ENCODE data around the gene SERPINH1. TPM values are rescaled to one million over a fixed set of nuclear protein-coding genes. Genes with fewer than 3 reads are reported as not detected.

SERPINH1 gene
- total RNA-seq, 1 donor from 2014 or later = 1,357 TPM

- DNase-seq (ENCODE audit: low spot score) = peak; percentile 64
These were observed 29.6 kb upstream of the SERPINH1 start for GRCh38 chr11:75532200-75533048.

GRCh38 chr11:75533896-75534258 is 28.2 kb upstream of the SERPINH1 start:
- no peak for DNase-seq (ENCODE audit: low spot score)

- DNase-seq (ENCODE audit: low spot score) = peak; percentile 27
These were observed 27.6 kb upstream of the SERPINH1 start for GRCh38 chr11:75534259-75535069.

- DNase-seq (ENCODE audit: low spot score) = no peak
These were observed 27.0 kb upstream of the SERPINH1 start for GRCh38 chr11:75535071-75535470.

- no peak for DNase-seq (ENCODE audit: low spot score)
These were observed 25.0 kb upstream of the SERPINH1 start for GRCh38 chr11:75536786-75537641.

- DNase-seq (ENCODE audit: low spot score) = no peak
These were observed 24.3 kb upstream of the SERPINH1 start for GRCh38 chr11:75537740-75538139.

- no peak for DNase-seq (ENCODE audit: low spot score)
These were observed 23.7 kb upstream of the SERPINH1 start for GRCh38 chr11:75538150-75538942.

- peak; percentile 63 for DNase-seq (ENCODE audit: low spot score)
These were observed 22.4 kb upstream of the SERPINH1 start for GRCh38 chr11:75539459-75540334.

- DNase-seq (ENCODE audit: low spot score) = no peak
These were observed 20.6 kb upstream of the SERPINH1 start for GRCh38 chr11:75541193-75542087.

GRCh38 chr11:75542088-75542438 is 20.0 kb upstream of the SERPINH1 start:
- no peak for DNase-seq (ENCODE audit: low spot score)

- no peak for DNase-seq (ENCODE audit: low spot score)
These were observed 18.2 kb upstream of the SERPINH1 start for GRCh38 chr11:75543806-75544205.

GRCh38 chr11:75547177-75547576 is 14.9 kb upstream of the SERPINH1 start:
- DNase-seq (ENCODE audit: low spot score) = no peak

GRCh38 chr11:75547617-75548058 is 14.4 kb upstream of the SERPINH1 start:
- DNase-seq (ENCODE audit: low spot score) = peak; percentile 79

- DNase-seq (ENCODE audit: low spot score) = no peak
These were observed 13.3 kb upstream of the SERPINH1 start for GRCh38 chr11:75548595-75549272.

- no peak for DNase-seq (ENCODE audit: low spot score)
These were observed 12.6 kb upstream of the SERPINH1 start for GRCh38 chr11:75549370-75549958.

- no peak for DNase-seq (ENCODE audit: low spot score)
These were observed 8.9 kb upstream of the SERPINH1 start for GRCh38 chr11:75553182-75553581.

GRCh38 chr11:75553889-75554257 is 8.2 kb upstream of the SERPINH1 start:
- DNase-seq (ENCODE audit: low spot score) = no peak

Data from umbilical cord (tissue), 2 donors.